Common myeloid progenitor, CD34-positive (primary cell): ENCODE data around the gene FBXO42.

Source experiments
- CTCF ChIA-PET: fragments of 350-600 bp; sonication (Branson Sonifier 250); formaldehyde crosslinking; loops from one replicate; lab custom pipeline; 2021; ENCODE audit warnings: antibody characterized with exemption; lab: Charles Lee
- POLR2A ChIA-PET: fragments of 350-600 bp; sonication (Branson Sonifier 250); formaldehyde crosslinking; loops from one replicate; lab custom pipeline; 2021; ENCODE audit warnings: antibody characterized with exemption; lab: Charles Lee
- DNase-seq, 3 donors: peaks; one replicate each; pipeline versions ENCODE4 v3.0.0 to v3.0.0-alpha.2; 2013
- H3K27ac ChIP-seq, 2 experiments: 1 replicate in 1 of 2; 2 replicates in 1 of 2; pipeline ENCODE4 v1.7.0; 2013; ENCODE audit warnings: inconsistent platforms in 2 of 2, low read length in 2 of 2, mild to moderate bottlenecking in 2 of 2, low read depth in 1 of 2, moderate library complexity in 1 of 2; ENCODE audit not compliant: severe bottlenecking in 2 of 2, insufficient read depth in 1 of 2, poor library complexity in 1 of 2
- H3K27me3 ChIP-seq, 5 experiments: replicated peaks in 2 of 5; 1 replicate in 3 of 5; 2 replicates in 2 of 5; pipeline versions ENCODE4 v1.6.1 to v1.7.0; 2013; ENCODE audit warnings: low read length in 4 of 5, mild to moderate bottlenecking in 2 of 5, moderate library complexity in 2 of 5, inconsistent platforms in 1 of 5; ENCODE audit not compliant: insufficient read depth in 5 of 5, control insufficient read depth in 4 of 5
- H3K36me3 ChIP-seq, 4 experiments: 1 replicate in 2 of 4; 2 replicates in 2 of 4; pipeline versions ENCODE4 v1.6.1 to v1.7.0; 2013; ENCODE audit warnings: low read length in 3 of 4, control low read depth in 1 of 4, mild to moderate bottlenecking in 1 of 4; ENCODE audit not compliant: control insufficient read depth in 4 of 4, insufficient read depth in 4 of 4
- H3K4me1 ChIP-seq, 4 experiments: 1 replicate in 3 of 4; 2 replicates in 1 of 4; pipeline versions ENCODE4 v1.6.1 to v1.7.1; 2013; ENCODE audit warnings: low read length in 3 of 4, mild to moderate bottlenecking in 3 of 4, control low read depth in 1 of 4, inconsistent platforms in 1 of 4, moderate library complexity in 1 of 4; ENCODE audit not compliant: control insufficient read depth in 4 of 4, insufficient read depth in 4 of 4; ENCODE audit errors: control extremely low read depth in 1 of 4
- H3K4me3 ChIP-seq, 7 experiments: 1 replicate in 4 of 7; 2 replicates in 3 of 7; pipeline versions ENCODE4 v1.5.1 to v1.7.0; 2013; ENCODE audit warnings: mild to moderate bottlenecking in 7 of 7, low read length in 6 of 7, moderate library complexity in 6 of 7, inconsistent platforms in 2 of 7, low read depth in 2 of 7, control low read depth in 1 of 7; ENCODE audit not compliant: insufficient read depth in 4 of 7, control insufficient read depth in 1 of 7; ENCODE audit errors: extremely low read depth in 1 of 7
- H3K9me3 ChIP-seq, 5 experiments: 1 replicate in 4 of 5; 2 replicates in 1 of 5; pipeline versions ENCODE4 v1.6.1 to v1.7.1; 2013; ENCODE audit warnings: low read length in 4 of 5, mild to moderate bottlenecking in 2 of 5, inconsistent platforms in 1 of 5, low read depth in 1 of 5, moderate library complexity in 1 of 5; ENCODE audit not compliant: control insufficient read depth in 4 of 5, insufficient read depth in 2 of 5; ENCODE audit errors: control extremely low read depth in 1 of 5
- WGBS: methylation state at CpG from one replicate; pipeline ENCODE4 v1.1.5; 2013; ENCODE audit not compliant: insufficient coverage; 5-methylcytosine and 5-hydroxymethylcytosine counted together

FBXO42 gene

DNA sequence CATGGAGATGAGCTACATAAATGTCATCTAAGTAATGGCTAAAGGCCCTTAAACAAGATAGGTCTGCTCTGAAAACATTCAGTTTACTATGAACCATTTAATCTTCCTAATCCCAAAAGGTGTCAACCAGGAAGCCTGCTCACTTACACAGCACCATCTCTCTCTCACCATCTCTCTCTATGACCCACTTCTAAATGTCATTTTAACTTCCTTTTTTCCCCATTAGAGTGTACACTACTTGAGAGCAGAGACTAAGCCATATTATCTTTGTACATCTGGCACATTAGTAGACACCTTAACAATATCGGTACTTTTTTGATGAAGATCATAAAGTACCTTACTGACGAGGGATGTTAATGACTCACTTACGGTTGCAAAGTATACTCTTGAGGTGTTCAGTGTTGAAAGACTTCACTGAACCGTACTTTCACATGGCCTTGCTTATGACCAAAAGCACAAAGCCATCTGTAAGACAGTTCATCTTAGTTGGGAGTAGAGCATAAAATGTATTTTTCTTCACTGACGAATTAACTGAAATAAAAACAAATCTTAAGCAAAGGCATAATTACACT, 25.4 kb downstream of the FBXO42 start:
- POLR2A ChIA-PET = no interaction called here
- no peaks in the 10 kb centered on the region for H3K27me3 ChIP-seq
- DNase-seq = peak in 1 of 3 donors; percentile 19
- no peaks in the 10 kb centered on the region for H3K4me1 ChIP-seq
- H3K9me3 ChIP-seq = no peaks in the 10 kb centered on the region
- 93% methylated on average over 2 of the region's 5 CpGs for WGBS
- H3K36me3 ChIP-seq = peaks cover 0 to 4% (median 2%) of the 10 kb centered on the region in 4 experiments
- CTCF ChIA-PET = no interaction called here
- no peak overlapping the region for H3K4me3 ChIP-seq
- H3K27ac ChIP-seq = no peak overlapping the region

DNA sequence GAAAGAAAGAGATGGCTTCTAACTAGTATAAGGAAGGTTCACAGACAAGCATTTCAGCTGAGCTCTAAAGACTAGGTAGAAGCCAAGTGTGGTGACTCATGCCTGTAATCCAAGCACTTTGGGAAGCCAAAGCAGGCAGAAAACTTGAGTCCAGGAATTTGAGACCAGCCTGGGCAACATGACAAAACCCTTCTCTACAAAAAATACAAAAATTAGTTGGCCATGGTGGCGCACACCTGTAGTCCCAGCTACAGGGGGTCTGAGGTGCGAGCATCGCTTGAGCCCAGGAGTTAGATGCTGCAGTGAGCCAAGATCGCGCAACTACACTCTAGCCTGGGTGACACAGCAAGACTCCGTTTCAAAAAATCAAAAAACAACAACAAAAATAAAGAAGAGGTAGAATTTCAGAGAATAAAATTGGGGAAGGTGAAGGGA, 27.8 kb downstream of the FBXO42 start:
- DNase-seq = no peak
- CTCF ChIA-PET = no interaction called here
- 100% methylated on average over 3 of the region's 6 CpGs for WGBS

DNA sequence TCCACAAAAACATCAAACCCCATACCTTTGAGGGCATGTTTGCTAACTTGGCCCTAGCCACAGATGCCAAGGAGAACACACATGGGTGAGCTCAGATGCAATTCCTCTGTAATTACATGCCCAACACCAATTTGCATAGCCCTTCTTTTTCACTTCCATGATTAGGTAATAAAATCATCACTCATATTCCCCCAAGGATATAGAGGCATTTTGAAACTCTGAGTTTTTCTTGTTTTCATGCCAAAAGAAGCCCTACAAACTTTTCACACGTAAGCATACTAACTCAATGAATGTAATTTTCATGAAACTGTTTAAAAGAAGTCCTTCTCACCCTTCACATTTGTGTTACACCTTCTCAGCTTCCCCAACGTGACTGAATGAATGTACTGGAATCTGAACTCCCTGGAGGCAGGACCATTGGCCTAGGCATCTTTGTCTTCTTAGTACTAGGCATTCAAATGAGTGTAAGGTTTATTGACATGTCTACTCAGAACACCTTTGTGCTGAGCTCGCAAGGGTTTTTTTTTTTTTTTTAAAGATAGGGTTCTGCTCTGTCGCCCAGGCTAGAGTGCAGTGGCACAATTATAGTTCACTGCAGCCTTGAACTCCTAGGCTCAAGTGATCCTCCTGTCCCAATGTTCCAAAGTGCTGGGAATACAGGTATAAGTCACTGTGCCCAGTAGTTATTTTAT, 31.0 kb downstream of the FBXO42 start:
- POLR2A ChIA-PET = no interaction called here

More for the DNA sequence above, 27.8 kb downstream of the FBXO42 start:
- no peaks in the 10 kb centered on the region for H3K9me3 ChIP-seq
- POLR2A ChIA-PET = interaction anchor here (0.6 kb wide), 1 partner anchor 26 kb away, joined by 3 read pairs; no protein-coding TSS in a partner anchor
- no peaks in the 10 kb centered on the region for H3K27me3 ChIP-seq
- H3K36me3 ChIP-seq = peaks cover 0 to 4% (median 2%) of the 10 kb centered on the region in 4 experiments
- no peaks in the 10 kb centered on the region for H3K4me1 ChIP-seq
- H3K27ac ChIP-seq = no peak overlapping the region
- no peak overlapping the region for H3K4me3 ChIP-seq

DNA sequence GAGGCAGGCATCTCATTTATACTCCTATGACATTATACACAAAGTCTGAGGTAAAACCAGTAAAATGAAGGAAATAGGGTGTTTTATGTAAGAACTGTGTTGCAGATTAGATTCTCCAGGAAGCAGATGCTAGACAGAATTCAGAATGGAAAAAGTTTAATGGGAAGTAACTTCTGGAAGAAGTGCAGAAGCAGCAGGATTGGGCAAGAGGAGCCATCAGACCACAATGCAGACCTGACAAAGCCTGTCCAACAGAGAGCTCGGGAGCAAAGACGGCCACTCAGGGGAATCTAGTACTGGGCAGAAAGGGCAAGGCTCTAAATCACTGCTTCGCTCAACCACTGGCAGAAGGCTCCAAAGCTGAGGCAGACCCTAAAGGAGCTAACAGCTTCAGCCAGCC, 33.7 kb downstream of the FBXO42 start:
- WGBS = 75% methylated on average over 3 of the region's 3 CpGs
- DNase-seq = peak in 1 of 3 donors; percentile 8
- ChIA-PET POLR2A (no interaction called here), CTCF (interaction anchor here (0.6 to 1.1 kb wide), 2 partner anchors 23 to 27 kb away, joined by 3 read pairs; no protein-coding TSS in a partner anchor)
- Histone ChIP-seq H3K4me1 (peaks cover 0 to 9% (median 4%) of the 10 kb centered on the region in 4 experiments), H3K4me3 (no peak overlapping the region), H3K27me3 (no peaks in the 10 kb centered on the region), H3K27ac (no peak overlapping the region), H3K9me3 (no peaks in the 10 kb centered on the region), H3K36me3 (peaks cover 3 to 16% (median 12%) of the 10 kb centered on the region in 4 experiments)

More for the DNA sequence above, 31.0 kb downstream of the FBXO42 start:
- 100% methylated on average over 2 of the region's 4 CpGs for WGBS
- no peaks in the 10 kb centered on the region for H3K9me3 ChIP-seq
- no peak overlapping the region for H3K27ac ChIP-seq
- H3K4me1 ChIP-seq = peaks cover 0 to 9% (median 4%) of the 10 kb centered on the region in 4 experiments
- CTCF ChIA-PET = no interaction called here
- H3K36me3 ChIP-seq = peaks cover 0 to 4% (median 2%) of the 10 kb centered on the region in 4 experiments
- H3K27me3 ChIP-seq = no peaks in the 10 kb centered on the region
- no peak for DNase-seq
- no peak overlapping the region for H3K4me3 ChIP-seq

DNA sequence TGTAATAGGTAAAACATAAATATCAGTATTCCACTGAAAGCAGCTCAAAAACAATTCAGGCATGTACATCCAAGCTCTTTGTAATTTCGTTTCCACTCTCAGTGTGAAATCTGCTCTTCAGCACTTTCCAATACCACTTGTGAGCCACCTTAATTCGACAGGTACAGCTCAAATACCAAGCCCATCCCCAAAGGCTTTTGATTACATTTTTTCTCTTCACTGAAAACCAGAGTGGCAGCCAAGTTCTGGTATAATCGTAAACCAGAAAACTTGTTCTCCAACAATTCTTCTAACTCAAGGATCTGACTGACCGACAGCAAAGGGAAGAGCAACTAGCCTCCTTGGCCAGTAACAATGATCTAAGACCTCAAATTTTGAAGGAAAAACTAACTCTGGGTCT, 36.8 kb downstream of the FBXO42 start:
- Histone ChIP-seq H3K4me3 (no peak overlapping the region), H3K27me3 (no peaks in the 10 kb centered on the region), H3K27ac (no peak overlapping the region), H3K9me3 (no peaks in the 10 kb centered on the region), H3K4me1 (peaks cover 0 to 9% (median 4%) of the 10 kb centered on the region in 4 experiments), H3K36me3 (peaks cover 4 to 36% (median 23%) of the 10 kb centered on the region in 4 experiments)
- DNase-seq = no peak
- ChIA-PET POLR2A (no interaction called here), CTCF (no interaction called here)
- 100% methylated on average over 4 of the region's 4 CpGs for WGBS

DNA sequence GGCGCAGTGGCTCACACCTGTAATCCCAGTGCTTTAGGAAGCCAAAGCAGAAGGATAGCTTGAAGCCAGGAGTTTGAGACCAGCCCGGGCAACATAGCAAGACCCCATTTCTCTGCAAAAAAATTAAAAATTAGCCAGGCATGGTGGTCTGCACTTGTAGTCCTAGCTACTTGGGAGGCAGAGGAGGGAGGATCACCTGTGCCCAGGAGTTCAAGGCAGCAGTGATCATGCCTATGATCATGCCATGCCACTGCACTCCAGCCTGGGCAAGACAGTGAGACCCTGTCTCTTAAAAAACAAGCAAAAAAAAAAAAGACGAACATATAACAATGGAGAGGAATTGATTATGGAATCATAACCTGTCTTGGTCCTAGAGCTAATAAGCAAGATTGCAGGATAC, 45.1 kb downstream of the FBXO42 start:
- CTCF ChIA-PET = interaction anchor here (1.0 to 1.2 kb wide), 2 partner anchors 9 to 18 kb away, joined by 3 read pairs; no protein-coding TSS in a partner anchor
- 100% methylated on average over 2 of the region's 3 CpGs for WGBS
- Histone ChIP-seq H3K4me1 (peaks cover 0 to 4% (median 2%) of the 10 kb centered on the region in 4 experiments), H3K27ac (no peak overlapping the region), H3K27me3 (no peaks in the 10 kb centered on the region), H3K36me3 (peaks cover 9 to 61% (median 33%) of the 10 kb centered on the region in 4 experiments), H3K4me3 (no peak overlapping the region), H3K9me3 (peaks cover 0 to 3% (median 0%) of the 10 kb centered on the region in 5 experiments)
- POLR2A ChIA-PET = interaction anchor here (0.7 kb wide), 1 partner anchor 551 kb away, joined by 4 read pairs; no protein-coding TSS in a partner anchor
- DNase-seq = no peak
